ENCODE data around the gene AGAP1.

- TF ChIP-seq CTCF (IDR thresholded peaks at IDR 0.05) (no peak), POLR2A (IDR thresholded peaks at IDR 0.05) (no peak)
Measured at GRCh38 chr2:235674146-235674545, 180.3 kb downstream of the AGAP1 start.
